Superior temporal gyrus (tissue), 1 donor: ENCODE measurements around the gene TUBB.
"Not testable (repeated sequence)": the region's sequence is repeated elsewhere in the genome, so short reads cannot be mapped to it uniquely, and the experiment has no call there.

Source experiments
- DNase-seq: peaks from one replicate; pipeline ENCODE4 v3.0.0-alpha.2; 2016; ENCODE audit errors: extremely low spot score

TUBB gene

GRCh38 chr6:30759575-30760239, 39.6 kb downstream of the TUBB start:
- no peak for DNase-seq

GRCh38 chr6:30760549-30760948, 40.4 kb downstream of the TUBB start:
- no peak for DNase-seq

- no peak for DNase-seq
These were observed 41.8 kb downstream of the TUBB start for GRCh38 chr6:30761791-30762429.

DNA sequence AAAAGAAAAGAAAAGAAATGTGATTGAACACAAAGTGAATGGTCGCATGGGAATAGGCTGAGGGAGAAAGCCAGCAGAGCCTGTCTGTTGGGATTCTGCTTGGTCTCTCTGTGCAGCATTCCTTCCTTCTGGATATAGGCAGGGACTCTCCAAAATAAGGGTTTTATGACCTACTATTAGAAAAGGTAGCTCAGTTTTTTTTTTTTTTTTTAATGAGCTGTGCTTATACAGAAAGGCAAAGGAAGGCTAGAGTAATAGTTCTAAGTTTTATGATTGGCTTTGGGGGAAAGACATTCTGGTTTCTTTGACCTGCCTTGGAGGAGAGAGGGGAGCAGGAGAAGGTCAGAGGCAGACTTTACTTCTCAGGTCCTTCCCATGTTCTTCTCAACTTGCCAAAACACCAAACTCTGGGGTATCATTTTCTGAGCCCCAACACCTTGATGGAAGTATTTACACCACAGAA, 43.0 kb downstream of the TUBB start:
- DNase-seq: no peak

DNA sequence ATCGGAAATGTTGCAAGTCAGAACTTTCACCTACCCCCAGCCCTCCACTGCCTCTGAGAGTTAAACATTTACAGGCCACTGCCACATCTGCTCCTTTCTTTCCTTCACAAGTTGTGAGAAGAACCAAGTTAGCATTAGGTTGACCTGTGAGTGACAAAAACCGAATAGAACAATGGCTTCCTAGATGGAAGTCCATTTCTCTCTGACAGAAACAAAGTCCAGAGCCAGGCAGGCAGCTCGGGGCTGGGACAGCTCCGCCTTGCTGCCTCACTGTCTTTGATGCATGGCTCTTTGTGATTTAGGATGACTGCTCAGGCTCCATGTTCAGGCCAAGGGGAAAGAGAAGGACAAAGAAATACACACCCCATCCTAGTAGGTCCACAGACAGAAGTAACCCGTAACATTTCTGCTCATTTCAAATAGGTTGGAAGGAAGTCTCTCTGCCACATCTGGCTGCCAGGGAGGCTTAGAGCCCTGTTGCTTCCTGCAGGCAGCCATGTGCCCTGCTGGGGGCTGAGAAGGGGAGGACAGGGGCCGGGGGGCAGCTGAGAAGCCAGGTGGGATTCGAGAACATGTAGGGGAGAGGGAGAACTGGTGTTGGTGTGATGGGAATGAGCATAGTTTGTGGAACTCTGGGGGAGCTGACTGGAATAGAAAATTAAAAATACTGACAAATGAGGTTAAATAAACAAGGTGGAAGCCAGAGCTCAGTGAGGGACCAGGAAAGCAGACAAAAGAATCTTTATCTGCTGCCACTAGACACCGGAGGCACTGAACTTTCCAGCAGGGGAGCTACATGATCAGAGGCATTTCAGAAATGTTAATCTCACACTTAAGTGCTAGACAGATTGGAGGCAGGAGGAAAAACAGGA, 43.7 kb downstream of the TUBB start:
- DNase-seq: no peak

DNA sequence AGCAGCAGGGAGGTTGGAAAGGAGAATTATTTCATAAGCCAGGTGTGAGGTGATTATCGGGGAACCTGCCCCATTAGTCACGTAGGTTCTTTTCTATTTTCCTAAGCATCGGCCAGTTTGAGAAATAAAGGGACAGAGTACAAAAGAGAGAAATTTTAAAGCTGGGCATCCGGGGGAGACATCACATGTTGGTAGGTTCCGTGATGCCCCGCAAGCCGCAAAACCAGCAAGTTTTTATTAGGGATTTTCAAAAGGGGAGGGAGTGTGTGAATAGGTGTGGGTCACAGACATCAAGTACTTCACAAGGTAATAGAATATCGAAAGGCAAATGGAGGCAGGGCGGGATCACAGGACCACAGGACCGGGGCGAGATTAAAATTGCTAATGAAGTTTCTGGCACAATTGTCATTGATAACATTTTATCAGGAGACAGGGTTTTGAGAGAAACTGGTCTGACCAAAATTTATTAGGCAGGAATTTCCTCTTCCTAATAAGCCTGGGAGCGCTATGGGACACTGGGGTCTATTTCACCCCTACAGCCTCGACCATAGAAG, 44.4 kb downstream of the TUBB start:
- not testable (repeated sequence) for DNase-seq

- not testable (repeated sequence) for DNase-seq
These were observed 45.3 kb downstream of the TUBB start for GRCh38 chr6:30765495-30765894.

DNA sequence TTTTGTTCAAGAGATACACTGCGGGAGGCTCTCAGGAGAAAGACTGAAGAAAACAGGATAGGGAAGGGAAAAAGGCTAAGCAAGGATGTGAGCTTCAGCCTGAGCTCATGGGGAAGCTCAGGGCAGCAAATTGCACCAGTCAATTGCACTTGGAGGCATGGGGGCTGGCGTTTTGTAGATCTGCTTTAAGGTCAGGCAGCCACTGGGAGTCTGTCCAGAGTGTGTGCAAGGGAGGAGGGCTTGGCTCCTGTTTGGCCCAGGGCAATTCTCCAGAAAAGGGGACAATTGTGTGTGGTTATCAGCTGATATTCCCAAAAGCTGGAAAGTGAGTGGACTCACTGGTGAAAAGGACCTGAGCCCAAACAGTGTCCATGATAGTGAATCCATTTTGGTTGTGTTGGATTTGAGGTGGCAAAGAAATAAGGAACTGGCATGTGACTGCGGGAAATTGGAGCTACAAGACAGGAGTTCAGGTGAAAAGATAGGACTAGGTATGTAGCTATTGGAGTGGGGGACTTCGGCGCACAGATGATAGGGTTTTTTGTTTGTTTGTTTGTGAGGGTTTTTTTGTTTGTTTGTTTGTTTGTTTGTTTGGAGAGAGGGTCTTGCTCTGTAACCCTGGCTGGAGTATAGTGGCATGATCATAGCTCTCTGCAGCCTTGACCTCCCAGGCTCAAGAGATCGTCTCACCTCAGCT, 46.5 kb downstream of the TUBB start:
- no peak for DNase-seq

DNA sequence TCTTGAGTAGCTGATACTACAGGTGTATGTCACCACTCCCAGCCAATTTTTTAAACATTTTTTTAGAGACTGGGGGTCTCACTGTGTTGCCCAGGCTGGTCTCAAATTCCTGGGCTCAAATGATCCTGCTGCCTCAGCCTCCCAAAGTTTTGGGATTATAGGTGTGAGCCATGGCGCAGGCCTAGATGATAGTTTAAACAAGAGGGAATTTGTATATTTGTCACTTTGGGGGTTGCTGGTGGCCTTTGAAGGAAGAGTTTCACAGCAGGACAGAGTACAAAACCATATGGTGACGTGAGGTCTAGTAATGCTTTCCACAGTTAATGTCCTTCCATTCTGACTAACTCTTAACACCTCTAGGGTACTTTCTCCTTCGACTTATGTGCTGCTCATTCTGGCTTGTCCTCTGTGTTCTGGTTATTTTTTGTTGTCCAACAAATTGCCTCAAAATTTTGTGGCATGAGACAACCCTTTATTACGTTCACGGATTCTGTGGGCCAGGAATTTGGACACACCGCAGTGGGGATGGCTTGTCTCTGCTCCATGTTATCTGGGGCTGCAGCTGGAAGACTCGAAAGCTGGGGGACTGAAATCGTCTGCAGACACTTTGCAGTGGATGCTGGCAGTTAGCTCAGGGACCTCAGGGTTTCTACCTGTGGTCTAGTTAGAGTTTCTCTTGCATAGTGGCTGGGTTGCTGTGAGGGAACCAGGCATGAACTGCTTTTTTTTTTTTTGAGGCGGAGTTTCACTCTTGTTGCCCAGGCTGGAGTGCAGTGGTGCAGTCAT, 47.2 kb downstream of the TUBB start:
- DNase-seq: no peak

GRCh38 chr6:30767944-30768301, 47.8 kb downstream of the TUBB start:
- no peak for DNase-seq

DNA sequence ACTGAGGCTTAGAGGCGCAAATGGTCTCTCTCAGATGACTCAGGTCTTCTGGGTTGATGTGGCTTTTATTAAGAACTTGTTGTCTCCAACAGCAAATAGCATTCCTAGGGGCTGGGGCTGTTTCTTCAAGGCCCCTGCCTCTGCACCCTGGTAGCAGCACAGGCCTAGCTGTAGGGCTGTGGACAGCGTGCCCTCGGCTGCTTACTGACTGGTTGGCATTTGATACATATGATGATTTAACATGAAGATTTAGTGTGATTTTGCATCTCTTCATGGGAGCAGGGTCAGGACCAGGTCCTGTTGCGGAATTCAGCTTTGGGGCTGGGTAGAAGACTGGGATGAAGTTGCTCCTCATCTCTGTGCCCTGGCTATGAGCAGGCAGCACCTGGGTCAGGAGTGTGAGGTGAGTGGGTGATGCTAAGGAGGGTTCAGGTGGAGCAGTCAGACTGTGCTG, 48.5 kb downstream of the TUBB start:
- DNase-seq: no peak

- no peak for DNase-seq
These were observed 49.1 kb downstream of the TUBB start for GRCh38 chr6:30769088-30769852.

DNA sequence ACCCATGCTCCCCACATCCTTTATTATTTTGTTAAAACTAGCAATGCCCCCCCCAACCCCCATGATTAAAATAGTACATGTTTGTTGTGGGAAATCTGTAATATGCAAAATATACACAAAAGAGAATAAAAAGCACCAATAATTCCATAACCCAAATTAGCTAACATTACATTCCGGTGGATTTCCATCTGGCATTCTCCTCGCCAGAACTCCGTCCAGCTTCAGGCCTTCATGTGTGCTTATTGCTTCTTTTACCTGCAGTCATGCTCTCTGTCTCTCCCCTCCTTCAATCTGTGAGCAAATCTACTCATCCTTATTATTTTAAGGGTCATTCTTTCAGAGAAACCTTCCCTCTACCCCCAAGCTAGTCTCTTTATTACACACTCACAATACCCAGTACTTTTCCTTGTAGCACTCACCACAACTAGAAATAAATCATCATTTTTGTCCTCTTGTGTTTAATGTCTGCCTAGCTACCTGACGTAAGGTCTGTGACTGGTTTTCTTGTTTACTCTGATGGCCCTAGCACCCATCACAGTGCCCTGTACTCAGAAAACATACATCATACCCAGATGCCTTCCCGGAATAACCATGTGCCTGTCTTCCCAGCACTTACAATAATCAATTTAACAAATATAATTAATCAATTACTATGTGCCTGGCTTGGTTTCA, 49.8 kb downstream of the TUBB start:
- DNase-seq: no peak

GRCh38 chr6:30770592-30770991, 50.4 kb downstream of the TUBB start:
- no peak for DNase-seq

- no peak for DNase-seq
These were observed 54.5 kb downstream of the TUBB start for GRCh38 chr6:30774701-30775100.
